Choroid plexus epithelial cell (primary cell): Measurements from ENCODE around the gene DAAM2.

Experiments
- DNase-seq: peaks from one replicate; pipeline ENCODE4 v3.0.0-alpha.2; 2010; ENCODE audit warnings: low read depth
- H3K4me3 ChIP-seq: 2 replicates; pipeline ENCODE4 v1.5.1; 2011; ENCODE audit warnings: low read depth, mild to moderate bottlenecking, control low read depth, low read length, moderate library complexity
- TF ChIP-seq, protein P1 (sequence below): conservative IDR thresholded peaks from 2 replicates; pipeline ENCODE4 v1.5.1; 2011; ENCODE audit warnings: low read depth, mild to moderate bottlenecking, control low read depth, inconsistent platforms, low read length, moderate library complexity

DAAM2 gene

DNA sequence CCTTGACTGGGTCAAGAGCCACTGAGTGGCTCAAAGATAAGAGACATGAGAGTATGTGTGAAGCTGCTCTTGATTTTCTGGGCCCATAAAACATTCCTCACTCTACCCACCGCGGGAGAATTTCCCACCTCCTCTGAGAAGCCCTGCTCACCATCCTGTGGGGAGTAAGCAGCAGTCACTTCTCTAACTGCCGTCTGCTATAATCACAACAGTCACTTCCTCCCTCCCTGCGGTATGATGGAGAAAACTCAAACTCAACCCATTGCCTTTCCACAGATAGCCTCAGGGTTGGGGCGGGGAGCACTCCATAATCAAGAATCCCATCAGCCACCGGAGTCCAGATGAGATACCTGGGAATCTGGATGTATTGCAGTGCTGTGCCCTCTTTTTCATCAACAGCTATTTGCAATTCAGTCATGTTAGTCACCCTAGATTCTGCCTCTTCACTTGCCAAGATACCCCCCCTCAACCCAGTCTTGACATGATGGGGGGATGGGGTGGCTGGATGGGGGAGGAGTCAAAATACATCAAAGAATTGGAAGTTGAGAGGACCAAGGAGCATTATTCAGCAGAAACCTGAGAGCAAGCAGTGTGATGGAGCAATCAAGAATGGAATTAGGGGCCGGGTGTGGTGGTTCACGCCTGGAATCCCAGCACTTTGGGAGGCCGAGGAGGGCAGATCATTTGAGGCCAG, 137.0 kb downstream of the DAAM2 start:
- no peak overlapping the region for H3K4me3 ChIP-seq
- TF ChIP-seq, protein P1, sequence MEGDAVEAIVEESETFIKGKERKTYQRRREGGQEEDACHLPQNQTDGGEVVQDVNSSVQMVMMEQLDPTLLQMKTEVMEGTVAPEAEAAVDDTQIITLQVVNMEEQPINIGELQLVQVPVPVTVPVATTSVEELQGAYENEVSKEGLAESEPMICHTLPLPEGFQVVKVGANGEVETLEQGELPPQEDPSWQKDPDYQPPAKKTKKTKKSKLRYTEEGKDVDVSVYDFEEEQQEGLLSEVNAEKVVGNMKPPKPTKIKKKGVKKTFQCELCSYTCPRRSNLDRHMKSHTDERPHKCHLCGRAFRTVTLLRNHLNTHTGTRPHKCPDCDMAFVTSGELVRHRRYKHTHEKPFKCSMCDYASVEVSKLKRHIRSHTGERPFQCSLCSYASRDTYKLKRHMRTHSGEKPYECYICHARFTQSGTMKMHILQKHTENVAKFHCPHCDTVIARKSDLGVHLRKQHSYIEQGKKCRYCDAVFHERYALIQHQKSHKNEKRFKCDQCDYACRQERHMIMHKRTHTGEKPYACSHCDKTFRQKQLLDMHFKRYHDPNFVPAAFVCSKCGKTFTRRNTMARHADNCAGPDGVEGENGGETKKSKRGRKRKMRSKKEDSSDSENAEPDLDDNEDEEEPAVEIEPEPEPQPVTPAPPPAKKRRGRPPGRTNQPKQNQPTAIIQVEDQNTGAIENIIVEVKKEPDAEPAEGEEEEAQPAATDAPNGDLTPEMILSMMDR: no peak
- DNase-seq: no peak

GRCh38 chr6:39929733-39930461, 137.7 kb downstream of the DAAM2 start:
- peak; percentile 27 for DNase-seq
- TF ChIP-seq, protein P1: no peak
- H3K4me3 ChIP-seq: no peak overlapping the region

- no peak overlapping the region for H3K4me3 ChIP-seq
- TF ChIP-seq, protein P1: no peak
- DNase-seq: no peak
These were observed 138.4 kb downstream of the DAAM2 start for GRCh38 chr6:39930540-39930939.

DNA sequence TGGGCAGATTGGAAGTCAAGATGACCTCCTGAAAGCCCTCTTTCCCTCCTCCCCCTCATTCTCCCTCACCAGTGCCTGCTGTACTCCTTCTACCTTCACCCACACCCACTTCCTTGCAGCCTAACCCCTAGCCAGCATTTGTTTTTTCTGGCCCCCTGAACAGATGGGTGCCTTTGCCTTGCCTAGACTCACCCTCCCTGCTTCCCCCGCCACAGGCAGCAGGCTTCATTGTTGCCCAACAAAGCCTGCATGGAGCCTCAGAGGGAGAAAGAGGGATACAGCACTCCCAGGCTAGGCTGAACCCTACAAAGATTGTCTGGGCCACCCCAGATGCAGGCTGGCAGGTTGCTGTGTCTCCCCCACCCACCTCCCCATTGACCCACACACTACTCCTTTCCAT, 139.4 kb downstream of the DAAM2 start:
- TF ChIP-seq, protein P1: no peak
- DNase-seq: no peak
- no peak overlapping the region for H3K4me3 ChIP-seq

DNA sequence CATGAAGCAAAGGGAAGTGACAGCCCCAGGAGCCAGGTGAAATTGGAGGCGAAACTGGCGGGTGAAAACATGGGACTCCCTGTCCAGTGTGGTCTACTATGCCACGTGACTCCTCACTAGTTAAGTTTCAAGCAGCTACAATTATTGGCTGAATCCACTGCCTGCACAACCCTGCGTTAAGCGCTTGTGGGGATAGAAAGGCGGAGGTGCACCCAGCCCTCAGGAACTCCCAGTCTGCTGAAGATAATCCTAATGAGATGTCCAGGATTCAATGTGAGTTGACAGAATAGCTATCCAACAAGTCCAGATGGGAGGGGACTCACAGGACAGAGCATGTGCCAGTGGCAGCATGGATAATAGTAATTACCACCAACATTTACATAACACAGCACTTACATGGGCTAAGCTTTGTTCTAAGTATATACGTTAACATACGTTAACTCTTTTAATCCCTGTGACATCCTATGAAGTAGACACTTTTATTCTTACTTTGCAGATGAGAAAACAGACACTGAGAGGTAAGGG, 140.3 kb downstream of the DAAM2 start:
- no peak for DNase-seq
- TF ChIP-seq, protein P1: no peak
- H3K4me3 ChIP-seq: no peak overlapping the region

DNA sequence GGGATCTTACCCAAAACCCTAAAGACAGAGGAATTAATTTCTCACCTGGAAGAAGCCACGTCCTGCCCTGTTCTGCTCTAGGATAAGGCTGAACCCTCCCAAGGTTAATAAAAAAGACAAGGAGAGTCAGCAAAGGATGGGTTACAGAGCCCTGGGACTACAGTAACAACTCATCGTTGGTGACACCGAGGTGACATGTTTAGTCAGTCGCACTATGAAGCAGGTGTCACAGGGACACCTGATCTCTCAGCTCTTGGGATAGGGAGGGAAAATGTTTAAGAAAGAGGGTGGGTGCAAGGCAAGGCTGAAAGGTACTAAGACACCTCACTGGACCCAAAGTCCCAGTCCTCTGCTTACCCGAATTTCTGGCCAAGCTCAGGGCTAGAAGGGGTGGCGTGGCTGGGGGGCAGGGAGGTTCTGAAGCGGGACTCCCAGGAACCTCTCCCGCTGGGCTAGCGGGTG, 141.5 kb downstream of the DAAM2 start:
- TF ChIP-seq, protein P1: no peak
- DNase-seq: no peak
- H3K4me3 ChIP-seq: peak overlapping the region; percentile 77
